ENCODE results near the gene APBA1.
A peak's percentile ranks its signal among the peaks of the same experiment; 100 is the strongest.

Gene APBA1

DNA sequence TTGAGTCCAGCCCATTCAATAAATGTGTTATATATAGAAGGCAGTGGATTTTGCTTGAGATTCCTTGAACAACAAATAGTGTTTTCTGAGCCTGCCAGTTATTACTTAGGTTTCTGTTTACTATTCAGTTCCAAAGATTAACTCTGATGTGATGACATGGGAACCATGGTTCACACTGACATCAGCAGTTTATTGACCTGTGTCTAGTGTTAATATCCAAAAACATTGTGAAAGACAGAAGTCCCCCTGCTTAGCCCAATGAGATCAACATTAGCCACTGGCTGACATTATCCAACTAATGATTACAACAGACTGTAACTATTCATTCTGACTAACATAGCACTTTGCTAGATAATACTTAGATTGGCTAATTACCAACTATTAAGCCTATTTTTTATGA, 14.9 kb downstream of the APBA1 start:
- no peak for DNase-seq (ENCODE audit: low read depth)

GRCh38 chr9:69655065-69655464, 17.1 kb downstream of the APBA1 start:
- no peak for DNase-seq (ENCODE audit: low read depth)

DNA sequence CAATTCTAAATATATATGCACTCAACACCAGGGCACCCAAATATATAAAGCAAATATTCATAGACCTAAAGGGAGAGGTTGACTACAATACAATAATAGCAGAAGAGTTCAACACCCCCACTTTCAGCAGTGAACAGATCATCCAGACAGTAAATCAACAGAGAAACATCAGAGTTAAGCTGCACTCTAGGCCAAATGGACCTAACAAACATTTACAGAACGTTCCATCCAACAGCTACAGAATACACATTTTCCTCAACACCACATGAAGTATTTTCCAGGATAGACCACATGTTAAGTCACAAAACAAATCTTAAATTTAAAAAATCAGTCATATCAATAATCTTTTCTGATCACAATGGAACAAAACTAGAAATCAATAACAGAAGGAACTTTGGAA, 18.9 kb downstream of the APBA1 start:
- DNase-seq (ENCODE audit: low read depth), result no peak

DNA sequence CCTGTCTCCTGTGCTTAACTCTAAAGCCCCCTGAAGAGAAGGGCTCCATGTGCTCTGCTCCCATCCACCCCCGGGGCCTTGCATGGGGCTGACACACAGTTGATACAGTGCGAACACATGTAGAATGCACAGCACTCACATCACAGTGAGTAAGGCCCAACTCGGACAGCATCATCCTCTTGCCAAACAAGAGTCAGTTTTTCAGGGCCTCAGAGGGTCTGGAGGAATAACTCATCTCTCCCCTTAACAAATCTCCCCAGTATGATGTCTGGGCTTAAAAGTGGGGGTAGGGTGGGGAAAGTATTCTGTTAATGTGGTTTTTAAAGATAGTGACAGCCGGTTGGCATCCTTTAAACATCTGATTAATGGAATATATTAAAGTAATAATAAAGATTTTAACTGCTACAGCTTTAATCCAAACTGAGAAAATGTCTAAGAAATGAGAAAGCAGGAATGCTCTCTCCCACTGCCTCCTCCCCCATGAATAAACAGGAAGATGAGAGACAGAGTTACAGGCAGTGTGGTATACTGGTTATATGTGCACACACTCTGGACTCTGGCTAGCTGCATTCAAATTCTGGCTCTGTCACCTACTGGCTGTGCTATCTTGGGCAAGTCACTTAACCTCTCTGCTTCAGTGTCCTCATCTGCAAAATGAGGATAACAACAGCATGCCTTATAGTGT, 22.5 kb downstream of the APBA1 start:
- DNase-seq (ENCODE audit: low read depth), result no peak

DNA sequence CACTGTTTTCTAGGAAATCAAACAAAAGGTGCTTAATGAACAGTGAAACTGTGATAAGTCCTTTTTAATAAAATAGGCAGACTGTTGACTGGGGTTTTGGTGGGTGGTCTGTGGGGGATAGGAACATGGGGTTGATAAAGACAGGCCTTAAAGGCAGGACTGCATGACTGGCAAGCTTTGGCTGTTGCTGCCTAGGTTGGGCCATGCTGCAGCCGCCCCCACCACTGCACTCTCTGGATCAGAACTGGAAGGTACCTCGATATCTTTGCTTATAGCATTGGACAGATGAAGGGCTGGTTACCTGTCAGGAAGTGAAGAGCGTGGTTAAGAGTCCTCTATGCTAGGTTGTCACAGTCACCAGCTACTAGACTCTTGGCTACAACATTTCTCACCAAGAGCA, 24.4 kb downstream of the APBA1 start:
- DNase-seq (ENCODE audit: low read depth), result no peak

DNA sequence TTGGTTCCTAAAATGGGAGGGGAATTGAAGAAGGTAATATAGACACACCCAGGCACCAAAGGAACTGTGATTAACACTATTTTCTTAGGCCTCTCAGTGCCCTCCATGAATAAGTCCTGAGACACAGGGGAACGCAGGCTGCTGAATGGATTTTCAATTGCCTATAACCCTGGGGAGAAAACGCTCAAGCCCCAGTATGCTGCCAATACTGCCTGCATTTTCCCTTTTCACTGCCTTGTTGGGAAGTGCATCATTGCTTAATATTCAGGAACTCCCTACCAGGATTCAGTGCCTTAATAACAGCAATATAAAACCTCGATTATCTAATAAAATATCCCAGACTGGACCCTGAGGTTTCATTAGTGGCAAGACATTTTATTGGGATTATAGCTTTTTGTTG, 25.4 kb downstream of the APBA1 start:
- no peak for DNase-seq (ENCODE audit: low read depth)

GRCh38 chr9:69645488-69645887, 26.7 kb downstream of the APBA1 start:
- no peak for DNase-seq (ENCODE audit: low read depth)

DNA sequence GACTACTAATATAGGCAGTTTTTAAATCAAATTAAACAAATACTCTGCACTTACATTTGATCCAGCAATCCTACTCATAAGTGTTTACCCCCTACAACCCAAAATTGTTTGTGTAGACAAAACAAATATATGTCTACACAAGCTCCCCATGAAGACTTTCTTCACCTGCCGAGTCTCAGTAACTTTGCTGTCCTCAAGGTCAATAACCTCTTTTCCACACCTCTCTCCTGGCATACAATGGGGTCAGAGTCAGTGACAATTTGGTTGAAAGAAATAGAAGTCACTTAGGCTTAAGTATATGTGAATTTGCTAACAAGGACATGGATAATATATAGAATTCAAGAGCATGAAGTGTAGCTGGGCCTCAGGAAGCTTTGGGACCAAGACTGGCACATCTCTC, 29.1 kb downstream of the APBA1 start:
- no peak for DNase-seq (ENCODE audit: low read depth)

DNA sequence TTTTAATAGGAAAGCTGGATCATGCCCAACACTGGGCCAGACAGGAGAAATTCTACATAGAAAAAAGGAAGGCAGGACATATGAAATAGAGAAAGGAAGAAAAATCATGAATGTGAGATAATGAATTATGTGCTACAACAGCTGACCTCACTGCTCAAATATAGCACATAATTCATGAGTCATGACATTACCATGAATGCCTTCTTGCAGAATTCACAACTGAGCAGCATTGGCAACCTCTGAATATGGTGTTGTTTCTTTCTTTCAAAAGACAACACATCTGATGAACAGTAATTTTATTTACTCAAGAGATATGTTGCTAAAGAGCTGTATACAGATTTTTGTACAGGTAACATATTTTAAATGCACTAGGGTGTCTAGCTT, 34.4 kb downstream of the APBA1 start:
- DNase-seq (ENCODE audit: low read depth), result peak; percentile 6

DNA sequence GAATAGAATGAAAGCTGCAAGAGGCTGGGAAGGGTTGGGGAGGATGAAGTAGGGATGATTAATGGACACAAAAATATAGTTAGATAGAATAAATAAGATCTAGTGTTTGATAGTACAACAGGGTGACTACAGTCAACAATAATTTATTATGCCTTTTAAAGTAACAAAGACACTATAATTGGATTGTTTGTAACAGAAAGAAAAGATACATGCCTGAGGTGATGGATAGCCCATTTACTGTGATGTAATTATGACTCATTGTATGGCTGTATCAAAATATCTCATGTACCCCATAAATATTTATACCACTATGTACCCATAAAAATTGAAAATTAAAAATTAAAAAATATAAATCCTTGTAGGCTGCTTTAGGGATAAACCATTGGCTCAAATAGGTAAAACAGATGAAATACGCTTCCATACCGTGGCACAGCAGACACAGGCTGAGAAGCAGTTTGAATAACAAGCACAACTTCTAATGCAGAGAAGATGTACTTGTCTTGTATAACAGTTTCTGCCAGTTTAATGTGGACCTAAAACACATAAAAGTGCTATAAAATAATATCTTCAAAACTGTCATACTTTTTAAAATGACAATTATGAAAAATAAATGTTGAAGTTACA, 34.9 kb downstream of the APBA1 start:
- no peak for DNase-seq (ENCODE audit: low read depth)

DNA sequence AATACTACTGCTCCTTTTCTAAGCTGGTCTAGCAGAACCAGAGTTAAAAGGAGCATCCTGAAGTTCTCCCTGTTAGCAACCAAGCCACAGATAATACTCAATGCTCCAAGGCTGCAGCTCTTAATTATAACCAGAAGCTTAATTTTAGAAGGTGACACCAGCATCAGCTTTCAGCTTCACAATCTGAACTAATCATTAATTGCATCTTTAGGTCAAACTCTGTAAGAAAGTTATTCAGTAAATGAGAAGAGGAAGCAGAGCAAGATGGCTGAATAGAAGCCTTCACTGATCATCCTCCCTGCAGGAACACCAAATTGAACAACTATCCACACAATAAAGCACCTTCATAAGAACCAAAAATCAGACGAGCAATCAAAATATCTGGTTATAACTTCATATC, 38.5 kb downstream of the APBA1 start:
- no peak for DNase-seq (ENCODE audit: low read depth)

DNA sequence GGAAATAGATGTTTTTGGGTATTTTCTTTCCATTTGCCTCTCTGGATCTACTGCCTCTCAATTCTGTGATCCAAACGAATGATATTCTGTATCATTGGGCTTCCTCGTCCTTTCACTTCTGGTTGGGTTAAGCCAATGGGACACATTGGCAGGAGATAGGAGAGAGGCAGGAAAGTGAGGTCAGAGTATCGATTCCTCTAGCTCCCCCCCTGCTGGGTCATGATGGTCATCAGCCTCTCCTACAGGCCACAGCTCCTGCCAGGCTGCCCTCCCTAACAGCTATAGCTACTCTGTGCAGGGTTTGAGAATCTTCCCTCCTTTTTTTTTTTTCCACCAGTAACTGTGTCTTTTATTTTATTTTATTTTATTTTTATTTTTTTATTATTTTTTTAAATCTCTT, 39.4 kb downstream of the APBA1 start:
- no peak for DNase-seq (ENCODE audit: low read depth)

DNA sequence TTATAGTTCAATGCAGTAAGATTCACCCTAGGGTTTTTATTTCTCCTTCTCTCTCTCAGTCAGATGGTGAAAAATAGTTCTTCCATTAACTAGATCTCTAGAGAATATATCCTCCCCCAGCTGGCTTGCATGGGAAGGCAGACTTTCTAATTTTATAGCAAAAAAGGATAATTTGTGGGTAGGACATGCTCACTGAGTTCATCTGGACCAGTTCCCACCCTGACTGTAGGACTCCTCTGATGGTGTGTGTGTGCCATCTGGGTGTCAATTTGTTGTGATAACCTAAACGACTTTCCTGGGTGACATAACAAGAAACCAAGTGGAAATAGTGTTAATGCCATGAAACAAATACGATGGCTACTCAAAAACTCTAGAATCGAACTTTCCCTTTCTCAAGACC, 44.9 kb downstream of the APBA1 start:
- DNase-seq (ENCODE audit: low read depth), result no peak

DNA sequence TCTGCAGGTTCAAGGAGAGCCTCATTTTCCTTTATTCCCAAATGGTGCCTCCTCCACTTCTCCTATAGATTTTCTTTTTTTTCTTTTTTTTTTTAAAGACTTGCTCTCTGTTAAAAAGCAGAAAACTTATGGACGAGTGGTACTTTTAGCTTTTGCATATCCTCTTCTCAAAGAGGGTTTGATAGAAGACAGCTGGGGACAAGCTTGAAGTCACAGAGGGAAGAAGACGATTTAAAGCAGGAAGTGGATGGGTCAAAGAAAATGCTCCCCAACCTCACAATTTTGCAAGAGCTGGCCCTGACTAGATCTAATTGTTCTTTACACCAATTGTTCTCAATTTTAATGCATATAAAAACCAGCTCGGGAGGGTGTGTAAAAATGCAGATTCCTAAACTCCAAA, 48.9 kb downstream of the APBA1 start:
- DNase-seq (ENCODE audit: low read depth), result no peak

DNA sequence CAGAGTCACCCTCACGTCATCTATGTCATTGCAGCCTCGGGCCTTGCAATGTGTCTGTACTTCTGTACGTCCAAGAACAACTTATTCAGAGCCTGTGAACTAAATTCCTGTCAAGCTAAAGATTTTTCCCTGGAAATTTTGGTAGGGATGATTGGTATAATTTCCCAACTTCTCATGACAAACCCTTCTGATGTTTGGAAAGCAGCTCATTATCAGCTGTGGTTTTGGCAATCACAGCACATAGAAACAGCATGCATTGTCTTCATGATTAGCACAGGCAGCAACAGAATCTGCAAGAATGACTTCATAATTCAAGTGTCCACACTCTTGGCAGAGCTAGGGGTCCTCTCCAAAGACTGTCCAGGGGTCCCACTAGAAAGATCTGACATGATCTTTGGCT, 49.5 kb downstream of the APBA1 start:
- DNase-seq (ENCODE audit: low read depth), result no peak

DNA sequence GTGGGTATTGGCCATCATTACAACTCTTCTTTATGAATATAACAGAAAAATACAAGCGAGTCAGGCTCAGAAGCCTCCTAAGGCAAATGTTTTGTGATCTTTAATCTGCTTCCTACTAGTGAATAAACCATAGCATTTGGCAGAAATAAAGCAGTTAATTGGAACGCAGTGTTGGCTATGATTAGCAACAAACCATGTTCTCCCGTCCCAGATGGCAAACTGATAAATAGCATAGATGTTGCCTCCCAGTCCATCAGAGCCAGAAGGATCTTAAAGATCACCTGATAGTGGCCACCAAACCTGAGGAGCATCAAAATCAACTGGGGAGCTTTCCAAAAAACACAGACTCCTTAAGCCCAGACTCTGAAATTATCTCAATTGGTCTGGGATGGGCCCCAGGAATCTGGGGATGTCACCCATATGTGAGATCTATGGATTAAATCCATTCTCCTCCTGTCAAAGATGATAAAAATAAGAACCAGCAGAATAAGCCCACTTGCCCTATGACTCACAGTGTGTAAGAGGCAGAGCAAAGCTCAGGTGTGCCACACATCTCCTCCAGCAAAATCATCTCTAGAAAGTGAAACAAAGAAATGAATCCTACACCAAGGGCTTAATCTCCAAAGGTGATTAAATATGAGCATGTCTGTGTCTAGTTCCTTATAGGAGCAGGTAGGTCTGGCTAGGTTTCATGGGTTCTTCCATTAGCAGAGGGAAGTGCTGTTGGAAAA, 50.3 kb downstream of the APBA1 start:
- DNase-seq (ENCODE audit: low read depth), result no peak

DNA sequence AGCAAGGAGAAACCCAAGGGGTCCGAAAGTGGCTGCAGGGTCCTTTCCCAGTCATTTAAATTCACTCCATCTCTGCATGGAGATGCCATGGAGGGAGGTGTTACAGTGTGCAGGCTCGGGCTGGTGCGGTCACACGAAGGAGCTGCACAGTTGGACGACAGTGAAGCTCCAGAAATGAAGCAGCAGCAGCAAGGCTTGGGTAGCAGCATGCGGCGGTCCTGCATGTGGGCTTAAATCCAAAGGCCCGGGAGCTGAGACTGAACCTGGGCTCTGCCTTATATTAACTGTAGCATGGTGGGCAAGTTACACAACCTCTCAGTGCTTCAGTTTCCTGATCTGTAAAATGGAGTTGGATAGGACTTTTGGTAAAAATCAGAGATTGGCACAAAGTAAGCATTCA, 51.4 kb downstream of the APBA1 start:
- no peak for DNase-seq (ENCODE audit: low read depth)

DNA sequence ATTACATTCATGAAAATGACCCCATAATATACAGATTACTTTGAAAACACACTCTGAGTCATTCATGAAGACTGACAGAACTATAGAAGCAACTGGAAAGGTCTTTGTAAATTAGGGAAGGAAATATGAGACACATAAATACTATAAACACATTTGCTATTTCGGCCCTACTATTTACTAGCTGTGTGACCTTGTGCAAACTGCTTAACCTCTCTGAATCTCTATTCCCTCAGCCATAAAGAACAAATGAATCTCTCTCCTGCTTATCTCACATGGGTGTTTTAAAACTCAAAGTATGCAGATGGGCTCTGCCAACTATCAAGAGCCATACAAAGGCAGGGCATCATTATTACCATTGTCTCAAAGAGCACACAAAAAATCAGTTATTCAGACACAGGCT, 52.9 kb downstream of the APBA1 start:
- DNase-seq (ENCODE audit: low read depth), result no peak

DNA sequence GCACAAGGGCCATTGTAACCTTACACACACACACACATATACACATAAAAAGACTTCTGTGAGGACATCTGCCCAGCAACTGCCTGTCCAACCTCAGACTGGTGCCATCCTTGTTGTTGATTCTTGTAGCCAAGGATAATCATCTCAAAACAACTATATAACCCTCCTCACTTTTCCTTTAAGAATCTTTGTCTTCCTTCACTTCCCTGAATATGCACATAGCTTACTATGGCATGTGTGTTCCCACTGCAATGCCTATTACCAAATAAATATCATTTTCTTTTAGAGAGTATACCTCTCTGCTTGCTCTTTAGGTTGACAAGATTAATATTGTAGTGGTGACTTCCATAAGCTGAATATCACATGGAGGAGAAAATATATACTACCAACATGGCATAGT, 55.2 kb downstream of the APBA1 start:
- DNase-seq (ENCODE audit: low read depth), result no peak

- no peak for DNase-seq (ENCODE audit: low read depth)
Observed at GRCh38 chr9:69615880-69616279, 56.3 kb downstream of the APBA1 start.

- DNase-seq (ENCODE audit: low read depth), result peak; percentile 2
Observed at GRCh38 chr9:69611221-69611620, 61.0 kb downstream of the APBA1 start.

GRCh38 chr9:69609156-69609555, 63.0 kb downstream of the APBA1 start:
- no peak for DNase-seq (ENCODE audit: low read depth)

DNA sequence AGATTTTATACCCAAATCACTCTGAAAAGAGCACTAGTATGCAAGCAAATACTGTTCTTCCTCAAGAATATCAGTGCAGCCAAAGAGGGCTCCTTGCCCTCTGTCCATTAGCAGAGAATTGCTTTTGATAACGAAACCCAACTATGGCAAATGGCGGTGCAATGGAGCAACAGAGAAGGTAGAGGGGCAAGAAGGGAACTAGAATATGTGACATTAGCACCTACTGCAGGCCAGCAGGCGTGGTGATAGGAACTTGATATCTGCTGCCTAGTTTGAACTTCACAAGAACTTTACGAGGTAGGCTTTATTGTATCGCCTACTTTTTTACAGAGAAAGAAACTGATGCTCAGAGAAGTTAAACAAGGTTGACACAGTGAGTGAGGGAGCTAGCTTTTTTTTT, 66.1 kb downstream of the APBA1 start:
- no peak for DNase-seq (ENCODE audit: low read depth)

- DNase-seq (ENCODE audit: low read depth), result no peak
Observed at GRCh38 chr9:69605406-69605805, 66.8 kb downstream of the APBA1 start.

Data from fibroblast of the conjunctiva (primary cell).